H1 (cell line): Measurements from ENCODE around the gene SLC8A1. TPM values are rescaled to one million over a fixed set of nuclear protein-coding genes. Genes with fewer than 3 reads are reported as not detected.

Source experiments
- CTCF ChIA-PET: fragments of 300-600 bp; sonication (Branson Sonifier 250); formaldehyde crosslinking; loops from one replicate; lab custom pipeline; 2021; ENCODE audit not compliant: partially characterized antibody; lab: Charles Lee
- POLR2A ChIA-PET: fragments of 300-600 bp; sonication (Branson Sonifier 250); formaldehyde crosslinking; loops from one replicate; lab custom pipeline; 2021; ENCODE audit warnings: inconsistent platforms; ENCODE audit not compliant: partially characterized antibody; lab: Charles Lee
- DNase-seq, 2 experiments: peaks; one replicate each; pipeline versions ENCODE4 v3.0.0 to v3.0.0-alpha.2; 2010 to 2022; ENCODE audit warnings: low spot score in 2 of 2, low read depth in 1 of 2, mixed read lengths in 1 of 2
- FAIRE-seq: peaks from 2 replicates; lab custom pipeline; 2011; peaks lifted over from hg19 to GRCh38; lab: Jason Lieb, UNC
- H2AFZ ChIP-seq: 2 replicates; pipeline ENCODE4 v1.8.1; 2012; ENCODE audit warnings: low read length, inconsistent platforms
- H2AK5ac ChIP-seq: 2 replicates; pipeline ENCODE4 v1.6.1; 2013; ENCODE audit warnings: low read depth, low read length
- H2BK120ac ChIP-seq: replicated peaks from 2 replicates; pipeline ENCODE3; 2013; ENCODE audit warnings: low read depth, low read length, inconsistent platforms
- H2BK12ac ChIP-seq: 2 replicates; pipeline ENCODE4 v1.6.1; 2013; ENCODE audit warnings: low read depth, low read length
- H2BK15ac ChIP-seq: 2 replicates; pipeline ENCODE4 v1.6.1; 2013; ENCODE audit warnings: low read length
- H2BK20ac ChIP-seq: 2 replicates; pipeline ENCODE4 v1.6.1; 2013; ENCODE audit warnings: low read length
- H2BK5ac ChIP-seq: 2 replicates; pipeline ENCODE4 v1.6.1; 2013; ENCODE audit warnings: low read depth, low read length
- H3K14ac ChIP-seq: 2 replicates; pipeline ENCODE4 v1.6.1; 2013; ENCODE audit warnings: inconsistent platforms; ENCODE audit not compliant: insufficient read length
- H3K18ac ChIP-seq: 2 replicates; pipeline ENCODE4 v1.6.1; 2013; ENCODE audit warnings: low read length; ENCODE audit errors: extremely low read depth
- H3K23ac ChIP-seq: 2 replicates; pipeline ENCODE4 v1.6.1; 2013; ENCODE audit warnings: inconsistent platforms; ENCODE audit not compliant: insufficient read length
- H3K23me2 ChIP-seq: 2 replicates; pipeline ENCODE4 v1.6.1; 2013; ENCODE audit warnings: low read depth, low read length
- H3K27ac ChIP-seq: 2 replicates; pipeline ENCODE4 v1.6.1; 2011; ENCODE audit warnings: low read depth, low read length, inconsistent platforms
- H3K27me3 ChIP-seq, 4 experiments: replicated peaks in 1 of 4; 1 replicate in 1 of 4; 2 replicates in 3 of 4; pipeline versions ENCODE4 v1.6.1 to v1.8.1; 2011 to 2013; ENCODE audit warnings: low read length in 3 of 4, mild to moderate bottlenecking in 3 of 4, inconsistent platforms in 2 of 4, mixed read lengths in 2 of 4, moderate library complexity in 1 of 4; ENCODE audit not compliant: control insufficient read depth in 3 of 4, insufficient read depth in 3 of 4; ENCODE audit errors: extremely low read depth in 1 of 4
- H3K36me3 ChIP-seq, 4 experiments: 2 replicates each; pipeline versions ENCODE4 v1.6.1 to v1.8.1; 2011 to 2013; ENCODE audit warnings: mild to moderate bottlenecking in 4 of 4, low read length in 3 of 4, moderate library complexity in 2 of 4, control low read depth in 1 of 4, inconsistent platforms in 1 of 4; ENCODE audit not compliant: insufficient read depth in 4 of 4, control insufficient read depth in 2 of 4
- H3K4ac ChIP-seq: replicated peaks from 2 replicates; pipeline ENCODE3; 2013; ENCODE audit warnings: low read length, low read depth, mixed read lengths, inconsistent platforms; ENCODE audit not compliant: insufficient read length
- H3K4me1 ChIP-seq, 4 experiments: replicated peaks in 1 of 4; 1 replicate in 1 of 4; 2 replicates in 3 of 4; pipeline versions ENCODE4 v1.6.1 to v1.8.1; 2011 to 2013; ENCODE audit warnings: low read length in 3 of 4, inconsistent platforms in 2 of 4, mixed read lengths in 1 of 4; ENCODE audit not compliant: insufficient read depth in 4 of 4, control insufficient read depth in 3 of 4
- H3K4me2 ChIP-seq, 2 experiments: 2 replicates each; pipeline versions ENCODE4 v1.6.1 to v1.8.1; 2011 to 2013; ENCODE audit warnings: low read depth in 2 of 2, low read length in 2 of 2, control low read depth in 1 of 2, inconsistent platforms in 1 of 2, mild to moderate bottlenecking in 1 of 2; ENCODE audit not compliant: insufficient read depth in 1 of 2
- H3K4me3 ChIP-seq, 4 experiments: fragments of 200-600, 300-600 bp in 1 of 4; sonication (generic), shearing (Covaris generic), sonication (Bioruptor Twin) in 1 of 4; 2 replicates each; pipeline versions ENCODE4 v1.5.1 to v1.8.1; 2011 to 2016; ENCODE audit warnings: low read length in 4 of 4, low read depth in 3 of 4, control low read depth in 2 of 4, inconsistent platforms in 2 of 4, mild to moderate bottlenecking in 2 of 4, mixed read lengths in 1 of 4, moderate library complexity in 1 of 4; ENCODE audit not compliant: insufficient read depth in 2 of 4; ENCODE audit errors: extremely low read depth in 1 of 4
- H3K56ac ChIP-seq: replicated peaks from 2 replicates; pipeline ENCODE3; 2013; ENCODE audit warnings: low read depth, mild to moderate bottlenecking, mixed read lengths, low read length, inconsistent platforms; ENCODE audit not compliant: insufficient read length
- H3K79me1 ChIP-seq: 2 replicates; pipeline ENCODE4 v1.6.1; 2013; ENCODE audit warnings: low read depth, low read length, control low read depth
- H3K79me2 ChIP-seq, 2 experiments: 2 replicates each; pipeline versions ENCODE4 v1.6.1 to v1.8.1; 2012 to 2013; ENCODE audit warnings: low read length in 2 of 2, mild to moderate bottlenecking in 2 of 2, inconsistent platforms in 1 of 2; ENCODE audit not compliant: insufficient read depth in 2 of 2, control insufficient read depth in 1 of 2
- H3K9ac ChIP-seq, 4 experiments: replicated peaks in 1 of 4; 1 replicate in 1 of 4; 2 replicates in 3 of 4; pipeline versions ENCODE4 v1.6.1 to v1.8.1; 2011 to 2013; ENCODE audit warnings: low read depth in 3 of 4, low read length in 3 of 4, control low read depth in 2 of 4, mild to moderate bottlenecking in 2 of 4, moderate library complexity in 2 of 4, inconsistent platforms in 1 of 4; ENCODE audit errors: extremely low read depth in 1 of 4
- H3K9me3 ChIP-seq, 2 experiments: 2 replicates each; pipeline versions ENCODE4 v1.6.1 to v1.8.1; 2012 to 2013; ENCODE audit warnings: mild to moderate bottlenecking in 2 of 2, moderate library complexity in 2 of 2, control low read depth in 1 of 2, inconsistent platforms in 1 of 2, low read depth in 1 of 2, low read length in 1 of 2, mixed read lengths in 1 of 2; ENCODE audit not compliant: insufficient read depth in 2 of 2
- H4K20me1 ChIP-seq, 2 experiments: replicated peaks in 1 of 2; 2 replicates each; pipeline versions ENCODE3 to v1.8.1; 2011 to 2013; ENCODE audit warnings: inconsistent platforms in 2 of 2, low read length in 2 of 2, mild to moderate bottlenecking in 1 of 2; ENCODE audit not compliant: insufficient read depth in 2 of 2, control insufficient read depth in 1 of 2
- H4K5ac ChIP-seq: 2 replicates; pipeline ENCODE4 v1.6.1; 2013; ENCODE audit warnings: low read length, low read depth, mixed read lengths, inconsistent platforms; ENCODE audit not compliant: insufficient read length
- H4K8ac ChIP-seq: 2 replicates; pipeline ENCODE4 v1.8.0; 2013; ENCODE audit warnings: mild to moderate bottlenecking, moderate library complexity, low read length, inconsistent platforms; ENCODE audit not compliant: insufficient read depth; ENCODE audit errors: extremely low read depth
- H4K91ac ChIP-seq: replicated peaks from 2 replicates; pipeline ENCODE3; 2013; ENCODE audit warnings: low read length, mixed read lengths, inconsistent platforms; ENCODE audit not compliant: insufficient read length
- CBX8 ChIP-seq: fragments of 300-800, 300-1000 bp; sonication (generic); IDR thresholded peaks from 2 replicates; pipeline ENCODE4 v1.7.1; 2016; ENCODE audit warnings: low read depth, low read length, borderline replicate concordance
- CREB1 ChIP-seq: IDR thresholded peaks from 2 replicates; pipeline ENCODE4 v1.6.1; 2012; ENCODE audit warnings: inconsistent platforms
- KDM4A ChIP-seq: IDR thresholded peaks from one replicate; pipeline ENCODE4 v1.7.1; 2012; ENCODE audit warnings: low read depth, mild to moderate bottlenecking, moderate library complexity, low read length, inconsistent platforms; ENCODE audit not compliant: severe bottlenecking
- MAFK ChIP-seq: IDR thresholded peaks from 2 replicates; pipeline ENCODE4 v1.6.1; 2012; ENCODE audit warnings: low read depth, mild to moderate bottlenecking, improper control_type of control experiment, low read length
- whole genome bisulfite sequencing, 2 experiments: shearing (Covaris generic) in 1 of 2; methylation state at CpG; one replicate each; pipeline versions ENCODE4 v1.1.6 to v1.1.7; 2013 to 2015; ENCODE audit warnings: low lambda C conversion rate in 2 of 2, mixed read lengths in 2 of 2, inconsistent platforms in 1 of 2, low coverage in 1 of 2, missing lambda C conversion rate in 1 of 2; ENCODE audit not compliant: insufficient replicate concordance in 2 of 2, insufficient coverage in 1 of 2, insufficient read length in 1 of 2; ENCODE audit errors: extremely low coverage in 1 of 2, missing lambda C conversion rate in 1 of 2; 5-methylcytosine and 5-hydroxymethylcytosine counted together
- polyA plus RNA-seq, 7 experiments: library from polyadenylated mRNA; depleted of rRNA in 3 of 7; stranded (reverse) in 5 of 7; unstranded in 2 of 7; fragments of >200 nt in 5 of 7; fragments of 200-250 nt in 2 of 7; gene quantifications; 1 replicate in 5 of 7; 2 replicates in 1 of 7; 4 replicates in 1 of 7; pipeline versions ENCODE4 v1.2.1 to v1.2.3, GENCODE V29; 2011 to 2013; ENCODE audit warnings: missing spikeins in 2 of 7, mixed read lengths in 2 of 7
- total RNA-seq: library from RNA; stranded (reverse); fragmentation: NEBNext Ultra II Directional; extraction: Animal tissue kit (Norgen Biotek cat#: 25700); gene quantifications from 2 replicates; pipeline ENCODE4 v1.2.1, GENCODE V29; 2021
- TF ChIP-seq, protein P1 (sequence below): IDR thresholded peaks from 2 replicates; pipeline ENCODE4 v1.6.1; 2012; ENCODE audit warnings: inconsistent platforms
- TF ChIP-seq, protein P2 (sequence below): IDR thresholded peaks from 2 replicates; pipeline ENCODE4 v1.6.1; 2011; ENCODE audit warnings: low read length, improper control_type of control experiment

Gene SLC8A1
- total and polyA plus RNA-seq, 2 of the 8 experiments (the other 6 are each of a cell fraction or from before 2014, with no cell fraction given), result 0.68 to 3.6 TPM

DNA sequence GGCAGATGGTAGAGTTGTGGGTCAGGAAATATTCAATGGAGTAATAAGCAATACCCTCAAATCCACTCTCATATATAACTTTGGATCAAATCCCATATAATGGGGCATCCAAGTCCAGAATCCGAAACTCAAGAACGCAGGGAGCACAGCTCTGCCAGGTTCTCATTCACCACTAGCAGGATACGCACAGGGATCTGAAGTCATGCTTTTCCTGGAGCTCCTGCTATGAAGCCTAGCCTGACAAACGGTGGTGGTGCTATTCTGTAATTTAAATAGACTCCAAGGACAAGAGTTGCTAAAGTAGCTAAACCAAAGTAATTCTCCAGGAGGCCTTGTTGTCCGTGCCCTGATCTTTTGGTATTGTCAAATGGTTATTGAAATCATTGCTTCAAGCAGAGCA is 264.8 kb downstream of the SLC8A1 start:
- Histone ChIP-seq H3K4me1 (peaks cover 0 to 4% (median 0%) of the 10 kb centered on the region in 4 experiments; a peak in 2 of 7 replicates), H3K4me3 (no peak overlapping the region), H3K23me2 (no peaks in the 10 kb centered on the region), H2BK15ac (no peak overlapping the region), H3K27me3 (no peaks in the 10 kb centered on the region), H3K4me2 (no peak overlapping the region), H3K4ac (no peak overlapping the region)
- no peak for TF ChIP-seq MAFK
- TF ChIP-seq KDM4A, result no peak
- TF ChIP-seq, protein P1, sequence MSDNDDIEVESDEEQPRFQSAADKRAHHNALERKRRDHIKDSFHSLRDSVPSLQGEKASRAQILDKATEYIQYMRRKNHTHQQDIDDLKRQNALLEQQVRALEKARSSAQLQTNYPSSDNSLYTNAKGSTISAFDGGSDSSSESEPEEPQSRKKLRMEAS, result no peak
- TF ChIP-seq, protein P2, sequence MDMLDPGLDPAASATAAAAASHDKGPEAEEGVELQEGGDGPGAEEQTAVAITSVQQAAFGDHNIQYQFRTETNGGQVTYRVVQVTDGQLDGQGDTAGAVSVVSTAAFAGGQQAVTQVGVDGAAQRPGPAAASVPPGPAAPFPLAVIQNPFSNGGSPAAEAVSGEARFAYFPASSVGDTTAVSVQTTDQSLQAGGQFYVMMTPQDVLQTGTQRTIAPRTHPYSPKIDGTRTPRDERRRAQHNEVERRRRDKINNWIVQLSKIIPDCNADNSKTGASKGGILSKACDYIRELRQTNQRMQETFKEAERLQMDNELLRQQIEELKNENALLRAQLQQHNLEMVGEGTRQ, result no peak
- TF ChIP-seq CBX8, result no peak
- TF ChIP-seq CREB1, result no peak
- TF ChIP-seq, all 59 proteins: peak for 0
- H4K8ac ChIP-seq, result no peak overlapping the region
- no peaks in the 10 kb centered on the region for H4K20me1 ChIP-seq
- no peak overlapping the region for H2AK5ac ChIP-seq
- H3K9ac ChIP-seq, result no peak overlapping the region
- POLR2A ChIA-PET, result no interaction called here
- H4K91ac ChIP-seq, result no peak overlapping the region
- H4K5ac ChIP-seq, result no peak overlapping the region
- no peak overlapping the region for H2BK12ac ChIP-seq
- FAIRE-seq, result no peak
- no peaks in the 10 kb centered on the region for H3K36me3 ChIP-seq
- no peaks in the 10 kb centered on the region for H3K9me3 ChIP-seq
- H3K79me2 ChIP-seq, result no peaks in the 10 kb centered on the region
- CTCF ChIA-PET, result interaction anchor here (0.9 kb wide), 1 partner anchor 41 kb away, joined by 3 read pairs; no protein-coding TSS in a partner anchor
- H3K79me1 ChIP-seq, result no peaks in the 10 kb centered on the region
- no peak overlapping the region for H2BK120ac ChIP-seq
- no peak overlapping the region for H2AFZ ChIP-seq
- no peak overlapping the region for H3K14ac ChIP-seq
- no peak overlapping the region for H3K23ac ChIP-seq
- no peak overlapping the region for H3K27ac ChIP-seq
- whole genome bisulfite sequencing, 2 experiments, result 81% methylated on average over 5 of the region's 5 CpGs; no CpG with 5 or more reads in 1 of the 2 experiments
- H2BK20ac ChIP-seq, result no peak overlapping the region
- H3K56ac ChIP-seq, result no peak overlapping the region
- no peak overlapping the region for H3K18ac ChIP-seq
- DNase-seq, result no peak
- H2BK5ac ChIP-seq, result no peak overlapping the region
